ENCODE data around the gene NUPR1.
"Not testable (repeated sequence)": the region's sequence is repeated elsewhere in the genome, so short reads cannot be mapped to it uniquely, and the experiment has no call there.

DNA sequence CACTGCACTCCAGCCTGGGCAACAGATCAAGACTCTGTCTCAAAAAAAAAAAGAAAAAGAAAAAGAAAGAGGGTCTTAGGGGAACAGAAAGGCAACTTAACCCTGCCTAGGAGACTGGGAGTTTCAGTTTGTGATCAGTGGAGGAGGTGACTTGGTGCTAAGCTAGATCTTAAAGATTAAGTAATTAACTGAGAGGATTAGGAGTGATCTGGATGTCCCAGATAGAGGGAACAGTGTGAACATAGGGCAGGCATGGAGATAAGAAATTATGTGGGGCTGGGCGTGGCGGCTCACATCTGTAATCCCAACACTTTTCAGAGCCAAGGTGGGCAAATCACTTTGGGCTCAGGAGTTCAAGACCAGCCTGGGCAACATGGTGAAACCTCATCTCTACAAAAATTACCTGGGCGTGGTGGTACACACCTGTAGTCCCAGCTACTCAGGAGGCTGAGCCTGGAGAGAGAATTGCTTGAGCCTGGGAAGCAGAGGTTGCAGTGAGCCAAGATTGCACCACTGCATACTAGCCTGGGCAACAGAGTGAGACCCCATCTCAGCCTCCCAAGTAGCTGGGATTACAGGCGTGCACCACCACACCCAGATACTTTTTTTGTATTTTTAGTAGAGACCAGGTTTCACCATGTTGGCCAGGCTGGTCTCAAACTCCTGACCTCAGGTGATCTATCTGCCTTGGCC, 27.6 kb upstream of the NUPR1 start:
- TF ChIP-seq, protein P1, sequence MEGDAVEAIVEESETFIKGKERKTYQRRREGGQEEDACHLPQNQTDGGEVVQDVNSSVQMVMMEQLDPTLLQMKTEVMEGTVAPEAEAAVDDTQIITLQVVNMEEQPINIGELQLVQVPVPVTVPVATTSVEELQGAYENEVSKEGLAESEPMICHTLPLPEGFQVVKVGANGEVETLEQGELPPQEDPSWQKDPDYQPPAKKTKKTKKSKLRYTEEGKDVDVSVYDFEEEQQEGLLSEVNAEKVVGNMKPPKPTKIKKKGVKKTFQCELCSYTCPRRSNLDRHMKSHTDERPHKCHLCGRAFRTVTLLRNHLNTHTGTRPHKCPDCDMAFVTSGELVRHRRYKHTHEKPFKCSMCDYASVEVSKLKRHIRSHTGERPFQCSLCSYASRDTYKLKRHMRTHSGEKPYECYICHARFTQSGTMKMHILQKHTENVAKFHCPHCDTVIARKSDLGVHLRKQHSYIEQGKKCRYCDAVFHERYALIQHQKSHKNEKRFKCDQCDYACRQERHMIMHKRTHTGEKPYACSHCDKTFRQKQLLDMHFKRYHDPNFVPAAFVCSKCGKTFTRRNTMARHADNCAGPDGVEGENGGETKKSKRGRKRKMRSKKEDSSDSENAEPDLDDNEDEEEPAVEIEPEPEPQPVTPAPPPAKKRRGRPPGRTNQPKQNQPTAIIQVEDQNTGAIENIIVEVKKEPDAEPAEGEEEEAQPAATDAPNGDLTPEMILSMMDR (IDR thresholded peaks at IDR 0.05): not testable (repeated sequence)
- TF ChIP-seq EZH2 (IDR thresholded peaks at IDR 0.05): not testable (repeated sequence)
